ENCODE results near the gene PLA2G1B.

PLA2G1B gene

DNA sequence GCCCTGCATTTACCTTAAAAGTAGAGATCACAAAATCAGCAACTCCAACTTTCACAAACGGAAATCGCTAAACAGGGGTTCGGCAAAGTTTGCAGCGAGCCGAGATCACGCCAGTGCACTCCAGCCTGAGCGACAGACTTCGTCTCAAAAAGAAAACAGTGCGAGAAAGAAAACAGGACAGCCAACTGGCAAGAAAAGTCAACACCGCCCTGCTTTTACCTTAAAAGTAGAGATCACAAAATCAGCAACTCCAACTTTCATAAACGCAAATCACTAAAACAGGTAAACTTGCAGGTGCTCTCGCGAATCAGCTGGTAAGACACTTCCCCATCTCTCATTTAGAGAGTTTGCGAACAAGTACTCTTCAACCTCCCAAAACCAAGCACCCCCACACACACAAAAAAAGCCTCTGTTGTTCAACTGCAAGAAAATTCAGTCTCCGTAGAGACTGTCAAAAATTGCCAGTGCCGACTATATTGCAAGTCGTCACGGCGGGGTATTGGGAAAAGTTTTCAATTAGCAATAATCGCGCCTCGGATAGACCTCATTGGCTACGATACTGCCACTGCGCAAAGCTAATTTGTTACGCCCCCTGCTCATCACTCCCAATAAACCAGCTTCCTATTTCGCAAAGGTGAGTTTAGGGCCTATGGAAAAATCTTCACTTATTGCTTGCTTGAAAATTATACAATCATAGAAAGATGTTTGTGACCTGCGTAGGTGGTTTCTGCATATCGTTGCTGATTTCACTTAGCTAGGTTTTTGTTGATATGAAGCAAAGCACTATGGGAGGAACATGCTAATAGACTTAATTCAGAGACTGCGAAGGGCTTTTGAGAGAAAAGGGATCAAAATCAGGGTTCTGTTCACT, 34.7 kb downstream of the PLA2G1B start, which contains the start of gene RNU4-1:
RNU4-1 (minus strand) TSS at position 577 of the 871 bp plus-strand sequence.
- H3K4me1 ChIP-seq (ENCODE audit: control insufficient read depth, insufficient read depth, low read length, poor library complexity, severe bottlenecking): peaks cover 4% of the 10 kb centered on the region
- H3K4me3 ChIP-seq (ENCODE audit: insufficient read depth, low read depth, low read length, poor library complexity, severe bottlenecking): peak within 1 kb of the TSS; percentile 66
- H3K36me3 ChIP-seq (ENCODE audit: control insufficient read depth, insufficient read depth, low read length): no peaks in the 10 kb centered on the region
- no peaks in the 10 kb centered on the region for H3K27me3 ChIP-seq (replicated peaks; ENCODE audit: control insufficient read depth, insufficient read depth, low read length, poor library complexity, severe bottlenecking)
- H3K27ac ChIP-seq (ENCODE audit: insufficient read depth, low read length, poor library complexity, severe bottlenecking): peak within 1 kb of the TSS; percentile 100
- no peaks in the 10 kb centered on the region for H3K9me3 ChIP-seq (ENCODE audit: control insufficient read depth, low read length)
- peak; percentile 67 to 73 (median 70) for DNase-seq

DNA sequence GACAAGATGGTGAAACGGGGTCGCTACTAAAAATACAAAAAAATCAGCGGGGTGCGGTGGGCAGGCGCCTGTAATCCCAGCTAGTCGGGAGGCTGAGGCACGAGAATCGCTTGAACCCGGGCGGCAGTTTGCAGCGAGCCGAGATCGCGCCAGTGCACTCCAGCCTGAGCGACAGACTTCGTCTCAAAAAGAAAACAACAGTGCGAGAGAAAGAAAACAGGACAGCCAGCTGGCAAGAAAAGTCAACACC, 35.2 kb downstream of the PLA2G1B start:
- Histone ChIP-seq H3K4me1 (ENCODE audit: control insufficient read depth, insufficient read depth, low read length, poor library complexity, severe bottlenecking) (peaks cover 4% of the 10 kb centered on the region), H3K9me3 (ENCODE audit: control insufficient read depth, low read length) (no peaks in the 10 kb centered on the region), H3K36me3 (ENCODE audit: control insufficient read depth, insufficient read depth, low read length) (no peaks in the 10 kb centered on the region), H3K27me3 (replicated peaks; ENCODE audit: control insufficient read depth, insufficient read depth, low read length, poor library complexity, severe bottlenecking) (no peaks in the 10 kb centered on the region), H3K27ac (ENCODE audit: insufficient read depth, low read length, poor library complexity, severe bottlenecking) (peak overlapping the region; percentile 100), H3K4me3 (ENCODE audit: insufficient read depth, low read depth, low read length, poor library complexity, severe bottlenecking) (peak overlapping the region; percentile 66)
- no peak for DNase-seq

DNA sequence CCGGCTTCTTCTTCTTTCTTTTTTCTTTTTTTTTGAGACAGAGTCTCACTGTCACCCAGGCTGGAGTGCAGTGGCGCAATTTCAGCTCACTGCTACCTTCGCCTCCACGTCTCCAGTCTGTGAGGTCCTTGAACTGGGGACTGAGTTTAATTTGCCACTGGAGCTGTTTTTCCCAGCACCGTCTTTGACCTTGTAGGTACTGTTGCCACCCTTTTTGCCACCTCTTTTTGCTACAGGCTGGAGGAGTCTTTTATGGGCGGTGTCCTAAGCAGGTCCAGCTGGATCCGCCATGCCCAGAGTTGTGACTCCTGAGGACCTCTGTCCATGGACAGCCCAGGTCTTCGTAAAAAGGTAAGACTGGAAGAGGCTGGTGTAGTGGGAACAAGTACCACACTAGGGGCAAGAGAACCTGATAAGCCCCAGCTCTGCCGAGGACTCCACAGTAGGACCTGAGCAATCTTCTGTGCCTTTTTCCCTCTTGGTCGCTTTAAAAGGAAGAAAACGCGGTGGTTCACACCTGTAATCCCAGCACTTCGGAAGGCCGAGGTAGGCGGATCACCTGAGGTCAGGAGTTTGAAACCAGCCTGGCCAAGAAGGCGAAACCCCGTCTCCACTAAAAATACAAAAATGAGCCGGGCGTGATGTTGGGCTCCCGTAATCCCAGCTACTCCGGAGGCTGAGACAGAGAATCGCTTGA, 36.8 kb downstream of the PLA2G1B start:
- peak overlapping the region; percentile 100 for H3K27ac ChIP-seq (ENCODE audit: insufficient read depth, low read length, poor library complexity, severe bottlenecking)
- no peaks in the 10 kb centered on the region for H3K9me3 ChIP-seq (ENCODE audit: control insufficient read depth, low read length)
- H3K4me1 ChIP-seq (ENCODE audit: control insufficient read depth, insufficient read depth, low read length, poor library complexity, severe bottlenecking): peaks cover 4% of the 10 kb centered on the region
- H3K27me3 ChIP-seq (replicated peaks; ENCODE audit: control insufficient read depth, insufficient read depth, low read length, poor library complexity, severe bottlenecking): no peaks in the 10 kb centered on the region
- peak overlapping the region; percentile 30 for H3K4me3 ChIP-seq (ENCODE audit: insufficient read depth, low read depth, low read length, poor library complexity, severe bottlenecking)
- peak in 2 of 3 donors; percentile 4 to 16 for DNase-seq
- no peaks in the 10 kb centered on the region for H3K36me3 ChIP-seq (ENCODE audit: control insufficient read depth, insufficient read depth, low read length)

DNA sequence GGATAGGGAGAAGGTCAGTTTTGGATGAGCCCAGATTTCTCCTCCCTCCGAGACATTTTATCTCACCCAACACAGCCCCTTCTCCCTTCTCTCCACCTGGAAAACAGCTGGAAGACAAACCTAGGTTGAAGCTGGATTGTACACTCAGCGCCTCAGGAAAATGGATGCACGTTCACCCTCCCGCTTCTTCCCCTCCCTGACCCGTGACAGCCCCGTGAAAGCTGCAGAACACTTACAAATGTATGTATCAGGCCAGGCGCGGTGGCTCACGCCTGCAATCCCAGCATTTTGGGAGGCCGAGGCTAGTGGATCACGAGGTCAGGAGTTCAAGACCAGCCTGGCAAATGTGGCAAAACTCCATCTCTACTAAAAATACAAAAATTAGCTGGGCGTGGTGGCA, 40.1 kb downstream of the PLA2G1B start:
- Histone ChIP-seq H3K27me3 (replicated peaks; ENCODE audit: control insufficient read depth, insufficient read depth, low read length, poor library complexity, severe bottlenecking) (no peaks in the 10 kb centered on the region), H3K4me3 (ENCODE audit: insufficient read depth, low read depth, low read length, poor library complexity, severe bottlenecking) (no peak overlapping the region), H3K4me1 (ENCODE audit: control insufficient read depth, insufficient read depth, low read length, poor library complexity, severe bottlenecking) (peaks cover 4% of the 10 kb centered on the region), H3K36me3 (ENCODE audit: control insufficient read depth, insufficient read depth, low read length) (no peaks in the 10 kb centered on the region), H3K9me3 (ENCODE audit: control insufficient read depth, low read length) (no peaks in the 10 kb centered on the region), H3K27ac (ENCODE audit: insufficient read depth, low read length, poor library complexity, severe bottlenecking) (no peak overlapping the region)
- no peak for DNase-seq

DNA sequence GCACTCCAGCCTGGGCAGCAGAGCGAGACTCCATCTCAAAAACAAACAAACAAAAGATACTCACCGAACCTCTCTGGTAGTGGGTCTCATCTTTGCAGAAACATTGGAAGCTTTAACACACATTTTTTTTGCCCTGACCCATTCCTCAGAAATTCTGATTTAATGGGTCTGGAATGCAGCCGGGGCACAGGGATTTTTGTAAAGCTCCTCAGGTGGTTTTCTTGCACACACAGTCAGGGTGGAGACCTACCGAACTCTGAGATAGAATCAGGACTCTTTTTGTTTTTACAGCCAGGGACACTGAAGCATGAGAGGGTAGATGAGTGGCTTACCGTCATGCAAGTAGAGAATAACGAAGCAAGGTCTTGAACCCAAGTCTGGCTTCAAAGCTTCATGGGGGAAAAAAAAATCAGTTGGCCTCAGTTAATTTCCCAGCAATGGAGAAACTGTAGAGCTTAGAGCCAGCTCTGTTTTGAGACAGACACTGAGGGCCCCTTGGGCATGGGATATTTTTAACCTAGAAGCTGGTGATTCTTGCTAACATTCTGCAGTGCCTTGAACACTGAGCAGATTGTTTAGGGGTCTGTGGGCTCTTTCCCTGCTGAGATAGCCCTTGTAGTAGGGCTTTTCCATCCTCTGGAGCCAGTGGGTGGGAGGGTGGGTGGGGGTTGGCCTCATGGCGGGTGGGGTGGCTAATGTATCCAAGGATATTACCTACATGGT, 40.6 kb downstream of the PLA2G1B start:
- no peak for DNase-seq
- no peaks in the 10 kb centered on the region for H3K36me3 ChIP-seq (ENCODE audit: control insufficient read depth, insufficient read depth, low read length)
- H3K27ac ChIP-seq (ENCODE audit: insufficient read depth, low read length, poor library complexity, severe bottlenecking): no peak overlapping the region
- H3K4me3 ChIP-seq (ENCODE audit: insufficient read depth, low read depth, low read length, poor library complexity, severe bottlenecking): no peak overlapping the region
- peaks cover 4% of the 10 kb centered on the region for H3K4me1 ChIP-seq (ENCODE audit: control insufficient read depth, insufficient read depth, low read length, poor library complexity, severe bottlenecking)
- no peaks in the 10 kb centered on the region for H3K27me3 ChIP-seq (replicated peaks; ENCODE audit: control insufficient read depth, insufficient read depth, low read length, poor library complexity, severe bottlenecking)
- no peaks in the 10 kb centered on the region for H3K9me3 ChIP-seq (ENCODE audit: control insufficient read depth, low read length)

DNA sequence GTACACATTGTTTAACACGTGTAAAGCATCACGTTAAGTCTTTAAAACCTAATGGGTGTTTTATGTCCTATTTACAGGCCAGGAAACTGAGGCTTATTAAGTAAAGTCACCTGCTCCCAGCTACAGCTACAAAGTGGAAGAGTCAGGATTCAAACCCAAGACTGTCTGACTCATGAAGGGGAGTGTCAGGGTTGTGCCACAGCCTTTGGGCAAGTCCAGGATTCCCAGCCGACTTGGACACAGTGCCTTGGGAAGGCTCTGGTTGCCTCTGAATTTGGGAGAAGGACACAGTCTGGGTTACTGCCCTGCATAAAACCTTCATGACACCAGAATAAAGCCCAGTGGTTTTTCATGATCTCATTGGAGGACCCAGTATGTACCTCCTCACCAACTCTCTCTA, 43.2 kb downstream of the PLA2G1B start:
- no peaks in the 10 kb centered on the region for H3K27me3 ChIP-seq (replicated peaks; ENCODE audit: control insufficient read depth, insufficient read depth, low read length, poor library complexity, severe bottlenecking)
- H3K27ac ChIP-seq (ENCODE audit: insufficient read depth, low read length, poor library complexity, severe bottlenecking): no peak overlapping the region
- DNase-seq: no peak
- no peaks in the 10 kb centered on the region for H3K9me3 ChIP-seq (ENCODE audit: control insufficient read depth, low read length)
- no peaks in the 10 kb centered on the region for H3K4me1 ChIP-seq (ENCODE audit: control insufficient read depth, insufficient read depth, low read length, poor library complexity, severe bottlenecking)
- no peak overlapping the region for H3K4me3 ChIP-seq (ENCODE audit: insufficient read depth, low read depth, low read length, poor library complexity, severe bottlenecking)
- no peaks in the 10 kb centered on the region for H3K36me3 ChIP-seq (ENCODE audit: control insufficient read depth, insufficient read depth, low read length)

GRCh38 chr12:120283318-120283717, 44.3 kb downstream of the PLA2G1B start:
- H3K27me3 ChIP-seq (replicated peaks; ENCODE audit: control insufficient read depth, insufficient read depth, low read length, poor library complexity, severe bottlenecking): no peaks in the 10 kb centered on the region
- H3K27ac ChIP-seq (ENCODE audit: insufficient read depth, low read length, poor library complexity, severe bottlenecking): no peak overlapping the region
- H3K9me3 ChIP-seq (ENCODE audit: control insufficient read depth, low read length): no peaks in the 10 kb centered on the region
- H3K36me3 ChIP-seq (ENCODE audit: control insufficient read depth, insufficient read depth, low read length): no peaks in the 10 kb centered on the region
- no peak for DNase-seq
- no peaks in the 10 kb centered on the region for H3K4me1 ChIP-seq (ENCODE audit: control insufficient read depth, insufficient read depth, low read length, poor library complexity, severe bottlenecking)
- H3K4me3 ChIP-seq (ENCODE audit: insufficient read depth, low read depth, low read length, poor library complexity, severe bottlenecking): no peak overlapping the region

- no peaks in the 10 kb centered on the region for H3K27me3 ChIP-seq (replicated peaks; ENCODE audit: control insufficient read depth, insufficient read depth, low read length, poor library complexity, severe bottlenecking)
- H3K4me3 ChIP-seq (ENCODE audit: insufficient read depth, low read depth, low read length, poor library complexity, severe bottlenecking): no peak overlapping the region
- H3K4me1 ChIP-seq (ENCODE audit: control insufficient read depth, insufficient read depth, low read length, poor library complexity, severe bottlenecking): no peaks in the 10 kb centered on the region
- no peaks in the 10 kb centered on the region for H3K9me3 ChIP-seq (ENCODE audit: control insufficient read depth, low read length)
- no peak for DNase-seq
- no peak overlapping the region for H3K27ac ChIP-seq (ENCODE audit: insufficient read depth, low read length, poor library complexity, severe bottlenecking)
- H3K36me3 ChIP-seq (ENCODE audit: control insufficient read depth, insufficient read depth, low read length): no peaks in the 10 kb centered on the region
Observed at GRCh38 chr12:120278137-120279069, 49.2 kb downstream of the PLA2G1B start.

GRCh38 chr12:120276734-120277133, 50.8 kb downstream of the PLA2G1B start:
- Histone ChIP-seq H3K4me1 (ENCODE audit: control insufficient read depth, insufficient read depth, low read length, poor library complexity, severe bottlenecking) (no peaks in the 10 kb centered on the region), H3K9me3 (ENCODE audit: control insufficient read depth, low read length) (no peaks in the 10 kb centered on the region), H3K4me3 (ENCODE audit: insufficient read depth, low read depth, low read length, poor library complexity, severe bottlenecking) (no peak overlapping the region), H3K36me3 (ENCODE audit: control insufficient read depth, insufficient read depth, low read length) (no peaks in the 10 kb centered on the region), H3K27ac (ENCODE audit: insufficient read depth, low read length, poor library complexity, severe bottlenecking) (no peak overlapping the region), H3K27me3 (replicated peaks; ENCODE audit: control insufficient read depth, insufficient read depth, low read length, poor library complexity, severe bottlenecking) (no peaks in the 10 kb centered on the region)
- no peak for DNase-seq

Measured in effector memory CD4-positive, alpha-beta T cell (primary cell).